Uterus (tissue), 2 donors: Measurements from ENCODE around the gene SNRK.

ENCODE experiments used
- CTCF ChIP-seq, 4 experiments: fragments of 200-600 bp in 2 of 4; fragments of 450-650 bp in 2 of 4; sonication (generic) in 2 of 4; IDR thresholded peaks; one replicate each; pipeline ENCODE4 v1.5.1; 2016 to 2019; ENCODE audit warnings: antibody characterized with exemption in 4 of 4, mild to moderate bottlenecking in 2 of 4, moderate library complexity in 1 of 4
- POLR2A ChIP-seq, 2 donors: fragments of 450-650 bp; IDR thresholded peaks; one replicate each; pipeline ENCODE4 v1.6.1; 2016; ENCODE audit warnings: antibody characterized with exemption in 2 of 2, mild to moderate bottlenecking in 1 of 2, moderate library complexity in 1 of 2

GRCh38 chr3:43388175-43388574 lies 101.8 kb downstream of the SNRK start:
- no peak for TF ChIP-seq CTCF (IDR thresholded peaks at IDR 0.05)
- no peak for TF ChIP-seq POLR2A (IDR thresholded peaks at IDR 0.05)
